NT2/D1 (cell line): ENCODE results near the gene EMP2.

Experiments used
- DNase-seq: peaks from one replicate; pipeline ENCODE4 v3.0.0-alpha.2; 2011; ENCODE audit warnings: low read depth, low spot score
- H3K27me3 ChIP-seq: 2 replicates; pipeline ENCODE4 v1.6.0; 2011; ENCODE audit warnings: mild to moderate bottlenecking; ENCODE audit not compliant: insufficient read length, insufficient read depth
- H3K36me3 ChIP-seq: 2 replicates; pipeline ENCODE4 v1.6.1; 2011; ENCODE audit warnings: mild to moderate bottlenecking, low read length, mixed read lengths; ENCODE audit not compliant: insufficient read depth, insufficient read length
- H3K4me1 ChIP-seq: 2 replicates; pipeline ENCODE4 v1.5.1; 2011; ENCODE audit not compliant: insufficient read depth, insufficient read length
- H3K4me3 ChIP-seq: 2 replicates; pipeline ENCODE4 v1.5.1; 2011; ENCODE audit warnings: low read depth; ENCODE audit not compliant: insufficient read length
- H3K9ac ChIP-seq: 2 replicates; pipeline ENCODE4 v1.6.0; 2011; ENCODE audit warnings: low read depth; ENCODE audit not compliant: insufficient read length
- H3K9me3 ChIP-seq: 2 replicates; pipeline ENCODE4 v1.5.1; 2011; ENCODE audit warnings: mild to moderate bottlenecking, low read length; ENCODE audit not compliant: insufficient read depth
- SUZ12 ChIP-seq: IDR thresholded peaks from 2 replicates; pipeline ENCODE4 v1.6.1; 2011; ENCODE audit not compliant: insufficient read length, insufficient read depth; ENCODE audit errors: extremely low read depth
- YY1 ChIP-seq: IDR thresholded peaks from 2 replicates; pipeline ENCODE4 v1.6.1; 2011; ENCODE audit not compliant: insufficient read length, insufficient read depth
- ZNF274 ChIP-seq: IDR thresholded peaks from 2 replicates; pipeline ENCODE4 v1.6.1; 2011; ENCODE audit warnings: mild to moderate bottlenecking, low read depth, low read length

Gene EMP2

GRCh38 chr16:10613785-10614485 lies 33.5 kb upstream of the EMP2 start:
- no peak overlapping the region for H3K9ac ChIP-seq
- H3K4me1 ChIP-seq: peaks cover 20% of the 10 kb centered on the region
- TF ChIP-seq ZNF274: no peak
- TF ChIP-seq SUZ12: no peak
- no peak for TF ChIP-seq YY1
- H3K27me3 ChIP-seq: no peaks in the 10 kb centered on the region
- H3K9me3 ChIP-seq: no peaks in the 10 kb centered on the region
- no peak for DNase-seq
- no peak overlapping the region for H3K4me3 ChIP-seq
- no peaks in the 10 kb centered on the region for H3K36me3 ChIP-seq

GRCh38 chr16:10612649-10613179 lies 32.3 kb upstream of the EMP2 start:
- Histone ChIP-seq H3K9ac (no peak overlapping the region), H3K36me3 (no peaks in the 10 kb centered on the region), H3K4me1 (peaks cover 15% of the 10 kb centered on the region), H3K4me3 (no peak overlapping the region), H3K27me3 (no peaks in the 10 kb centered on the region), H3K9me3 (no peaks in the 10 kb centered on the region)
- no peak for DNase-seq
- no peak for TF ChIP-seq SUZ12
- no peak for TF ChIP-seq YY1
- TF ChIP-seq ZNF274: no peak

GRCh38 chr16:10611825-10612342 lies 31.5 kb upstream of the EMP2 start:
- H3K9me3 ChIP-seq: no peaks in the 10 kb centered on the region
- TF ChIP-seq YY1: no peak
- no peak for TF ChIP-seq SUZ12
- TF ChIP-seq ZNF274: no peak
- DNase-seq: no peak
- no peak overlapping the region for H3K9ac ChIP-seq
- H3K27me3 ChIP-seq: no peaks in the 10 kb centered on the region
- no peak overlapping the region for H3K4me3 ChIP-seq
- H3K4me1 ChIP-seq: peaks cover 9% of the 10 kb centered on the region
- no peaks in the 10 kb centered on the region for H3K36me3 ChIP-seq

- Histone ChIP-seq H3K4me1 (peaks cover 6% of the 10 kb centered on the region), H3K4me3 (no peak overlapping the region), H3K9me3 (no peaks in the 10 kb centered on the region), H3K27me3 (no peaks in the 10 kb centered on the region), H3K9ac (no peak overlapping the region), H3K36me3 (no peaks in the 10 kb centered on the region)
- TF ChIP-seq YY1 (no peak), SUZ12 (no peak), ZNF274 (no peak)
- no peak for DNase-seq
Measured at GRCh38 chr16:10610499-10611184, 30.2 kb upstream of the EMP2 start.

GRCh38 chr16:10609402-10609774 lies 29.0 kb upstream of the EMP2 start:
- Histone ChIP-seq H3K36me3 (no peaks in the 10 kb centered on the region), H3K27me3 (no peaks in the 10 kb centered on the region), H3K9me3 (no peaks in the 10 kb centered on the region), H3K4me1 (peaks cover 6% of the 10 kb centered on the region), H3K9ac (no peak overlapping the region), H3K4me3 (no peak overlapping the region)
- no peak for TF ChIP-seq ZNF274
- no peak for TF ChIP-seq SUZ12
- TF ChIP-seq YY1: no peak
- no peak for DNase-seq

GRCh38 chr16:10608687-10609401 lies 28.4 kb upstream of the EMP2 start:
- H3K36me3 ChIP-seq: no peaks in the 10 kb centered on the region
- H3K4me3 ChIP-seq: no peak overlapping the region
- no peak overlapping the region for H3K9ac ChIP-seq
- H3K4me1 ChIP-seq: peaks cover 6% of the 10 kb centered on the region
- H3K27me3 ChIP-seq: no peaks in the 10 kb centered on the region
- no peaks in the 10 kb centered on the region for H3K9me3 ChIP-seq
- TF ChIP-seq YY1 (no peak), ZNF274 (no peak), SUZ12 (no peak)
- no peak for DNase-seq

- H3K4me1 ChIP-seq: no peaks in the 10 kb centered on the region
- H3K36me3 ChIP-seq: no peaks in the 10 kb centered on the region
- no peak for TF ChIP-seq YY1
- no peak for TF ChIP-seq SUZ12
- TF ChIP-seq ZNF274: no peak
- H3K4me3 ChIP-seq: no peak overlapping the region
- no peak overlapping the region for H3K9ac ChIP-seq
- H3K9me3 ChIP-seq: no peaks in the 10 kb centered on the region
- H3K27me3 ChIP-seq: no peaks in the 10 kb centered on the region
- no peak for DNase-seq
Measured at GRCh38 chr16:10607157-10607556, 26.8 kb upstream of the EMP2 start.
